ENCODE data around the gene ZNF185.

Gene ZNF185

GRCh38 chrX:152897222-152898131 is at the start of gene ZNF185:
Gene ZNF185, plus strand, starts transcription at chrX:152898067. Its CDS starts 16,423 bp downstream, at chrX:152914490.
- no peak for DNase-seq

- no peak for DNase-seq
These were observed 47.4 kb upstream of the ZNF185 start for GRCh38 chrX:152850465-152850864.

- no peak for DNase-seq
These were observed 43.9 kb upstream of the ZNF185 start for GRCh38 chrX:152853986-152854385.

- no peak for DNase-seq
These were observed 36.8 kb upstream of the ZNF185 start for GRCh38 chrX:152861116-152861515.

- DNase-seq, result no peak
These were observed 36.0 kb upstream of the ZNF185 start for GRCh38 chrX:152861826-152862225.

GRCh38 chrX:152865232-152865920 is 32.5 kb upstream of the ZNF185 start:
- DNase-seq, result no peak

- DNase-seq, result no peak
These were observed 31.5 kb upstream of the ZNF185 start for GRCh38 chrX:152866386-152866785.

GRCh38 chrX:152869972-152870371 is 27.9 kb upstream of the ZNF185 start:
- DNase-seq, result no peak

GRCh38 chrX:152871260-152871659 is 26.6 kb upstream of the ZNF185 start:
- DNase-seq, result no peak

- no peak for DNase-seq
These were observed 25.3 kb upstream of the ZNF185 start for GRCh38 chrX:152872522-152872921.

- no peak for DNase-seq
These were observed 24.5 kb upstream of the ZNF185 start for GRCh38 chrX:152873361-152873760.

- no peak for DNase-seq
These were observed 20.7 kb upstream of the ZNF185 start for GRCh38 chrX:152876931-152877840.

GRCh38 chrX:152878976-152879755 is 18.7 kb upstream of the ZNF185 start:
- no peak for DNase-seq

GRCh38 chrX:152881289-152881688 is 16.6 kb upstream of the ZNF185 start:
- no peak for DNase-seq

GRCh38 chrX:152884171-152884570 is 13.7 kb upstream of the ZNF185 start:
- DNase-seq, result no peak

- DNase-seq, result no peak
These were observed 11.2 kb upstream of the ZNF185 start for GRCh38 chrX:152886716-152887115.

- DNase-seq, result no peak
These were observed 5.4 kb upstream of the ZNF185 start for GRCh38 chrX:152892499-152892898.

GRCh38 chrX:152892999-152893891 is 4.6 kb upstream of the ZNF185 start:
- DNase-seq, result no peak

- DNase-seq, result no peak
These were observed 3.8 kb upstream of the ZNF185 start for GRCh38 chrX:152893980-152894610.

- DNase-seq, result no peak
These were observed 2.7 kb upstream of the ZNF185 start for GRCh38 chrX:152895121-152895520.
